HepG2 (cell line): ENCODE data around the gene RABL2B. TPM values are rescaled to one million over a fixed set of nuclear protein-coding genes. Genes with fewer than 3 reads are reported as not detected.
"Not testable (repeated sequence)": the region's sequence is repeated elsewhere in the genome, so short reads cannot be mapped to it uniquely, and the experiment has no call there.

Source experiments
- ATAC-seq: fragments of 200-7000 bp; cut with Tn5 transposase; 3 replicates; pipeline ENCODE4 v1.9.1; 2020; ENCODE audit warnings: mild to moderate bottlenecking, moderate library complexity
- BruUV-seq: library from RNA; stranded (reverse); fragments of 400-500 nt; replicated peaks from 2 replicates; lab custom pipeline; 2021; lab: Mats Ljungman, UMichigan
- CTCF ChIA-PET: fragments of 300-600 bp; formaldehyde crosslinking; extraction: SDS; loops from one replicate; lab custom pipeline; 2021; ENCODE audit warnings: low total read pairs, inconsistent platforms, low intra/inter-chr PET ratio; lab: Yijun Ruan, JAX
- POLR2A ChIA-PET: fragments of 350-600 bp; sonication (Branson Sonifier 250); formaldehyde crosslinking; loops from one replicate; lab custom pipeline; 2020; ENCODE audit warnings: antibody characterized with exemption, inconsistent platforms; lab: Yijun Ruan, JAX
- DNase-seq: peaks from one replicate; pipeline ENCODE4 v3.0.0-alpha.2; 2015; ENCODE audit warnings: low spot score
- FAIRE-seq: peaks from 3 replicates; lab custom pipeline; 2011; peaks lifted over from hg19 to GRCh38; lab: Jason Lieb, UNC
- H2AFZ ChIP-seq: one replicate; pipeline ENCODE4 v1.6.1; 2011; ENCODE audit warnings: low read length, inconsistent platforms
- H3K27ac ChIP-seq: fragments of 300-600 bp; 3 replicates; pipeline ENCODE4 v1.8.0; 2011; ENCODE audit warnings: mixed run types, mild to moderate bottlenecking, mixed read lengths, low read length, inconsistent platforms; ENCODE audit not compliant: insufficient read depth; ENCODE audit errors: extremely low read length
- H3K27me3 ChIP-seq, 2 experiments: fragments of 200-600 bp in 1 of 2; 2 replicates in 1 of 2; 3 replicates in 1 of 2; pipeline versions ENCODE4 v1.6.0 to v1.8.0; 2011; ENCODE audit warnings: low read length in 2 of 2, mild to moderate bottlenecking in 2 of 2, moderate library complexity in 2 of 2, inconsistent platforms in 1 of 2; ENCODE audit not compliant: insufficient read depth in 2 of 2, control insufficient read depth in 1 of 2
- H3K36me3 ChIP-seq, 2 experiments: fragments of 200-600 bp in 1 of 2; replicated peaks in 1 of 2; 2 replicates in 1 of 2; 3 replicates in 1 of 2; pipeline versions ENCODE4 v1.5.1 to v1.8.0; 2011; ENCODE audit warnings: low read length in 2 of 2, inconsistent platforms in 1 of 2; ENCODE audit not compliant: insufficient read depth in 2 of 2, control insufficient read depth in 1 of 2
- H3K4me1 ChIP-seq: 2 replicates; pipeline ENCODE4 v1.5.1; 2012; ENCODE audit warnings: low read length, inconsistent platforms; ENCODE audit not compliant: insufficient read depth
- H3K4me2 ChIP-seq: 2 replicates; pipeline ENCODE4 v1.6.0; 2011; ENCODE audit warnings: low read depth, low read length, inconsistent platforms
- H3K4me3 ChIP-seq, 3 experiments: fragments of 200-600 bp in 1 of 3; sonication (generic), shearing (Covaris generic) in 1 of 3; replicated peaks in 1 of 3; 2 replicates each; pipeline ENCODE4 v1.5.1; 2011 to 2016; ENCODE audit warnings: low read length in 3 of 3, inconsistent platforms in 2 of 3, low read depth in 2 of 3, mild to moderate bottlenecking in 2 of 3, control low read depth in 1 of 3, mixed read lengths in 1 of 3; ENCODE audit not compliant: insufficient read depth in 1 of 3
- H3K79me2 ChIP-seq: one replicate; pipeline ENCODE4 v1.6.1; 2011; ENCODE audit warnings: low read length, inconsistent platforms; ENCODE audit not compliant: insufficient read depth
- H3K9ac ChIP-seq: 2 replicates; pipeline ENCODE4 v1.6.0; 2011; ENCODE audit warnings: mild to moderate bottlenecking, low read depth, low read length, inconsistent platforms; ENCODE audit not compliant: insufficient read depth
- H3K9me3 ChIP-seq: 2 replicates; pipeline ENCODE4 v1.5.1; 2012; ENCODE audit warnings: mild to moderate bottlenecking, low read length
- H4K20me1 ChIP-seq: 2 replicates; pipeline ENCODE4 v1.6.0; 2011; ENCODE audit warnings: inconsistent platforms, mild to moderate bottlenecking, low read length, moderate library complexity; ENCODE audit not compliant: insufficient read depth
- HDAC2 ChIP-seq: sonication (generic); formaldehyde crosslinking; IDR thresholded peaks from 2 replicates; pipeline ENCODE4 v1.4.0; 2020; ENCODE audit warnings: missing genetic modification reagents
- MED1 ChIP-seq: sonication (generic); formaldehyde crosslinking; IDR thresholded peaks from 2 replicates; pipeline ENCODE4 v1.4.0; 2020; ENCODE audit warnings: missing genetic modification reagents
- ZNF687 ChIP-seq: sonication (generic); formaldehyde crosslinking; IDR thresholded peaks from 2 replicates; pipeline ENCODE4 v1.5.1; 2020; ENCODE audit warnings: mild to moderate bottlenecking, missing genetic modification reagents, moderate library complexity
- WGBS: methylation state at CpG from one replicate; pipeline ENCODE4 v1.1.6; 2017; ENCODE audit warnings: low lambda C conversion rate; 5-methylcytosine and 5-hydroxymethylcytosine counted together
- in situ Hi-C: cut with HindIII; loops from 2 replicates; pipeline ENCODE4 v1.10.0; 2017; ENCODE audit warnings: low pct_unique_long_range_greater_than_20kb; ENCODE audit not compliant: extremely low pct_ligation_motif_present
- intact Hi-C: fragments of 100-400 bp; cut with micrococcal nuclease; formaldehyde crosslinking; loops from one replicate; pipeline ENCODE4 v1.10.0; 2022; ENCODE audit not compliant: unreplicated experiment
- polyA plus RNA-seq, 8 experiments: library from polyadenylated mRNA; depleted of rRNA in 3 of 8; stranded (reverse) in 7 of 8; unstranded in 1 of 8; fragments of >200 nt; fragmentation: Illumina TruSeq in 4 of 8; extraction: Trizol in 4 of 8; gene quantifications; 2 replicates each; pipeline versions ENCODE4 v1.2.1 to v1.2.3, GENCODE V29; 2011 to 2016; ENCODE audit warnings: low read depth in 4 of 8, missing spikeins in 1 of 8, mixed read lengths in 1 of 8; ENCODE audit not compliant: insufficient read depth in 1 of 8
- total RNA-seq, 5 experiments: library from RNA; depleted of rRNA; stranded (reverse); fragments of >200 nt; fragmentation: Illumina TruSeq; extraction: Trizol; gene quantifications; 2 replicates each; pipeline ENCODE4 v1.2.3, GENCODE V29; 2016; ENCODE audit warnings: low read depth in 1 of 5
- TF ChIP-seq, protein P1 (sequence below), 2 experiments: sonication (generic) in 1 of 2; formaldehyde crosslinking in 1 of 2; IDR thresholded peaks; 2 replicates each; pipeline versions ENCODE4 v1.4.0 to v1.6.1; 2018 to 2020; ENCODE audit warnings: missing genetic modification reagents in 2 of 2, borderline replicate concordance in 1 of 2, low read depth in 1 of 2, mild to moderate bottlenecking in 1 of 2, missing biosample characterization in 1 of 2

RABL2B gene
- total and polyA plus RNA-seq, 2 of the 13 experiments (the other 11 are each of a cell fraction or from before 2014, with no cell fraction given): 8.0 to 27.9 TPM

- TF ChIP-seq ZNF687 (CRISPR knock-in tag): peak; percentile 75
- 0 out of 2 replicates have a peak, but pooled peaks have one; percentile 52 for TF ChIP-seq HDAC2 (CRISPR knock-in tag)
- TF ChIP-seq MED1 (CRISPR knock-in tag): 0 out of 2 replicates have a peak, but pooled peaks have one; percentile 26
- TF ChIP-seq, protein P1, sequence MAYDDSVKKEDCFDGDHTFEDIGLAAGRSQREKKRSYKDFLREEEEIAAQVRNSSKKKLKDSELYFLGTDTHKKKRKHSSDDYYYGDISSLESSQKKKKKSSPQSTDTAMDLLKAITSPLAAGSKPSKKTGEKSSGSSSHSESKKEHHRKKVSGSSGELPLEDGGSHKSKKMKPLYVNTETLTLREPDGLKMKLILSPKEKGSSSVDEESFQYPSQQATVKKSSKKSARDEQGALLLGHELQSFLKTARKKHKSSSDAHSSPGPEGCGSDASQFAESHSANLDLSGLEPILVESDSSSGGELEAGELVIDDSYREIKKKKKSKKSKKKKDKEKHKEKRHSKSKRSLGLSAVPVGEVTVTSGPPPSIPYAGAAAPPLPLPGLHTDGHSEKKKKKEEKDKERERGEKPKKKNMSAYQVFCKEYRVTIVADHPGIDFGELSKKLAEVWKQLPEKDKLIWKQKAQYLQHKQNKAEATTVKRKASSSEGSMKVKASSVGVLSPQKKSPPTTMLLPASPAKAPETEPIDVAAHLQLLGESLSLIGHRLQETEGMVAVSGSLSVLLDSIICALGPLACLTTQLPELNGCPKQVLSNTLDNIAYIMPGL (CRISPR knock-in tag; IDR thresholded peaks at IDR 0.05; ENCODE audit: borderline replicate concordance in 1 of 2, low read depth in 1 of 2): peak in 1 of 2 experiments; percentile 48; a peak in 2 of 4 replicates
Observed at GRCh38 chr22:50783033-50783879, at the start of gene RABL2B (continued).

- intact Hi-C loops, ATAC-seq, H2AFZ ChIP-seq, H4K20me1 ChIP-seq, H3K4me3 ChIP-seq, H3K4me2 ChIP-seq, H3K4me1 ChIP-seq, H3K9me3 ChIP-seq, CTCF ChIA-PET, DNase-seq, H3K27ac ChIP-seq, H3K36me3 ChIP-seq, H3K27me3 ChIP-seq, H3K79me2 ChIP-seq, FAIRE-seq, H3K9ac ChIP-seq, POLR2A ChIA-PET, in situ Hi-C loops: not testable (repeated sequence)
- 94% methylated on average over 2 of the region's 5 CpGs for WGBS
- TSS peak; percentile 40 for BruUV-seq
Observed at GRCh38 chr22:50786936-50787335, 3.5 kb upstream of the RABL2B start.

DNA sequence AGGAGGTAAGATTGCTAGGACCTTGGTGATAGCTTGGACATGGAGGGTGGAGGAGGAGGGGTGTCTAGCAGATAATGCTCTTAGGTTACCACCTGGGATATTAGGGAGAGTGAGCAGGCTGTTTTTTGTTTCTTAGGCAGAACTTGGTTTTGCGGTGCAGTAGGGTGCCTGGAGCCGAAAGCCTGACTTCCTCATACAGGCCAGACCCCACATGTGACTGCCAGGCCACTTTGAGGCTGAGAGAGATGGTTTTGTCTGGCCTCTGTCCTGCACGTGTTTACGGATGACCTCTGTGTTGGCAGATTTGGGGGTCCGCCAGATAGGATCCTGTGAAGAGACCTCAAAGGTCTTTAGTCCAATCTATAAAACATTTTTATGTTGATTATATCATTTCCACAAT lies 1.9 kb upstream of the RABL2B start:
- in situ Hi-C loops, H2AFZ ChIP-seq, CTCF ChIA-PET, H3K36me3 ChIP-seq, H3K9me3 ChIP-seq, H3K4me1 ChIP-seq, H3K27me3 ChIP-seq, ATAC-seq, DNase-seq, intact Hi-C loops, FAIRE-seq, H3K9ac ChIP-seq, H4K20me1 ChIP-seq, H3K27ac ChIP-seq, POLR2A ChIA-PET, H3K79me2 ChIP-seq, H3K4me3 ChIP-seq, BruUV-seq: not testable (repeated sequence)
- H3K4me2 ChIP-seq: 0 out of 2 replicates have a peak overlapping the region, but pooled peaks have one; percentile 7
- 96% methylated on average over 5 of the region's 5 CpGs for WGBS
